H1 (cell line): ENCODE data around the gene GRIA4.
"Not testable (repeated sequence)": the region's sequence is repeated elsewhere in the genome, so short reads cannot be mapped to it uniquely, and the experiment has no call there.

Source experiments
- BRCA1 ChIP-seq: IDR thresholded peaks from 2 replicates; pipeline ENCODE4 v1.6.1; 2012; ENCODE audit warnings: low read depth, low read length, improper control_type of control experiment
- CEBPB ChIP-seq: IDR thresholded peaks from 2 replicates; pipeline ENCODE4 v1.6.1; 2012; ENCODE audit warnings: low read depth, low read length
- CHD2 ChIP-seq: IDR thresholded peaks from 2 replicates; pipeline ENCODE4 v1.6.1; 2012; ENCODE audit warnings: low read length, improper control_type of control experiment
- EZH2 ChIP-seq: fragments of 200-600 bp; sonication (generic); IDR thresholded peaks from 2 replicates; pipeline ENCODE4 v1.7.1; 2012; ENCODE audit warnings: low read depth, mild to moderate bottlenecking, moderate library complexity, low read length, inconsistent platforms; ENCODE audit not compliant: severe bottlenecking
- KDM5A ChIP-seq: fragments of 200-600 bp; IDR thresholded peaks from 2 replicates; pipeline ENCODE4 v1.7.1; 2012; ENCODE audit warnings: mild to moderate bottlenecking, low read length, inconsistent platforms, mixed read lengths
- POLR2A ChIP-seq, 2 experiments: IDR thresholded peaks; 1 replicate in 1 of 2; 2 replicates in 1 of 2; pipeline ENCODE4 v1.6.1; 2011; ENCODE audit warnings: low read depth in 2 of 2, low read length in 2 of 2, mild to moderate bottlenecking in 2 of 2; ENCODE audit errors: control extremely low read depth in 1 of 2
- RXRA ChIP-seq: IDR thresholded peaks from 2 replicates; pipeline ENCODE4 v1.6.1; 2011; ENCODE audit warnings: low read depth, mild to moderate bottlenecking, low read length, moderate library complexity; ENCODE audit not compliant: insufficient read depth
- TF ChIP-seq, protein P1 (sequence below): IDR thresholded peaks from 2 replicates; pipeline ENCODE4 v1.6.1; 2011; ENCODE audit warnings: low read depth, mild to moderate bottlenecking, low read length; ENCODE audit not compliant: insufficient read depth

DNA sequence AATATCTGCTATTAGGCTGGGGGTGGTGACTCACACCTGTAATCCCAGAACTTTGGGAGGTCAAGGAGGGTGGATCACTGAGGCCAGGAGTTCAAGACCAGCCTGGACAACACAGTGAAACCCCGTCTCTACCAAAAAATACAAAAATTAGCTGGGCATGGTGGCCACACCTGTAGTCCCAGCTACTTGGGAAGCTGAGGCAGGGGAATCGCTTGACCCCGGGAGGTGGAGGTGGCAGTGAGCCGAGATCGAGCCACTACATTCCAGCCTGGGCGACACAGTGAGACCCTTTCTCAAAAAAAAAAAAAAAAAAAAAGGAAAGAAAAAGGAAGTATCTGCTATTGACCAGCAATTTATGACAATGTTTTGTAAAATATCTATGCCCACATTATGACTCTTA is 176.0 kb downstream of the GRIA4 start:
- not testable (repeated sequence) for TF ChIP-seq KDM5A; BRCA1; CHD2; EZH2; RXRA; CEBPB; POLR2A (IDR thresholded peaks at IDR 0.05; ENCODE audit: control extremely low read depth in 1 of 2, low read depth in 2 of 2, low read length in 2 of 2)
- TF ChIP-seq, protein P1, sequence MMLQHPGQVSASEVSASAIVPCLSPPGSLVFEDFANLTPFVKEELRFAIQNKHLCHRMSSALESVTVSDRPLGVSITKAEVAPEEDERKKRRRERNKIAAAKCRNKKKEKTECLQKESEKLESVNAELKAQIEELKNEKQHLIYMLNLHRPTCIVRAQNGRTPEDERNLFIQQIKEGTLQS = not testable (repeated sequence)
